Skeletal muscle tissue (tissue), 4 donors: Measurements from ENCODE around the gene C22orf23. TPM values are rescaled to one million over a fixed set of nuclear protein-coding genes. Genes with fewer than 3 reads are reported as not detected.
A peak's percentile ranks its signal among the peaks of the same experiment; 100 is the strongest.
"Not testable (repeated sequence)": the region's sequence is repeated elsewhere in the genome, so short reads cannot be mapped to it uniquely, and the experiment has no call there.

Experiments used
- H3K27ac ChIP-seq: one replicate; pipeline ENCODE4 v1.7.0; 2013; ENCODE audit warnings: mild to moderate bottlenecking, low read depth, low read length, inconsistent platforms
- H3K27me3 ChIP-seq, 3 donors: one replicate each; pipeline ENCODE4 v1.7.0; 2013; ENCODE audit warnings: low read length in 3 of 3; ENCODE audit not compliant: control insufficient read depth in 3 of 3, insufficient read depth in 3 of 3
- H3K36me3 ChIP-seq, 3 donors: one replicate each; pipeline ENCODE4 v1.7.0; 2013; ENCODE audit warnings: low read length in 3 of 3; ENCODE audit not compliant: control insufficient read depth in 3 of 3, insufficient read depth in 3 of 3
- H3K4me1 ChIP-seq, 3 donors: one replicate each; pipeline ENCODE4 v1.7.0; 2013; ENCODE audit warnings: low read length in 3 of 3, mild to moderate bottlenecking in 3 of 3; ENCODE audit not compliant: control insufficient read depth in 3 of 3, insufficient read depth in 3 of 3
- H3K4me3 ChIP-seq, 3 donors: one replicate each; pipeline ENCODE4 v1.7.0; 2013; ENCODE audit warnings: low read length in 3 of 3
- H3K9ac ChIP-seq, 3 donors: one replicate each; pipeline ENCODE4 v1.7.0; 2013; ENCODE audit warnings: low read length in 3 of 3, mild to moderate bottlenecking in 3 of 3, moderate library complexity in 2 of 3, low read depth in 1 of 3
- H3K9me3 ChIP-seq, 3 donors: one replicate each; pipeline ENCODE4 v1.7.0; 2013; ENCODE audit warnings: low read length in 3 of 3; ENCODE audit not compliant: control insufficient read depth in 3 of 3
- total RNA-seq: library from RNA; depleted of rRNA; stranded (reverse); fragments of >200 nt; gene quantifications from one replicate; pipeline ENCODE4 v1.2.3, GENCODE V29; 2014
- donor health status: Osteomylitis.

C22orf23 gene
- total RNA-seq, 1 donor from 2014 or later = 0.52 TPM

- Histone ChIP-seq H3K9ac (peak overlapping the region in 2 of 3 donors; percentile 33 to 45), H3K27me3 (peaks cover 0 to 5% (median 0%) of the 10 kb centered on the region in 3 donors), H3K4me3 (no peak overlapping the region), H3K36me3 (peaks cover 40 to 42% (median 42%) of the 10 kb centered on the region in 3 donors), H3K4me1 (peaks cover 25 to 29% (median 29%) of the 10 kb centered on the region in 3 donors), H3K27ac (no peak overlapping the region), H3K9me3 (no peaks in the 10 kb centered on the region)
Measured at GRCh38 chr22:37957232-37957631, 3.8 kb upstream of the C22orf23 start.

- not testable (repeated sequence) for H3K27ac ChIP-seq, H3K27me3 ChIP-seq, H3K4me3 ChIP-seq, H3K9me3 ChIP-seq, H3K9ac ChIP-seq
- peaks cover 29 to 30% (median 30%) of the 10 kb centered on the region in 3 donors for H3K36me3 ChIP-seq
- peaks cover 25 to 29% (median 29%) of the 10 kb centered on the region in 3 donors for H3K4me1 ChIP-seq
Measured at GRCh38 chr22:37955825-37956397, 2.5 kb upstream of the C22orf23 start.

- Histone ChIP-seq H3K27me3 (peaks cover 0 to 5% (median 0%) of the 10 kb centered on the region in 3 donors), H3K36me3 (peaks cover 24 to 28% (median 25%) of the 10 kb centered on the region in 3 donors), H3K9me3 (no peaks in the 10 kb centered on the region), H3K27ac (no peak overlapping the region), H3K4me1 (peaks cover 25 to 29% (median 29%) of the 10 kb centered on the region in 3 donors), H3K9ac (peak overlapping the region in 2 of 3 donors; percentile 13 to 96), H3K4me3 (peak overlapping the region; percentile 25 to 100 (median 98))
Measured at GRCh38 chr22:37954686-37955085, 1.3 kb upstream of the C22orf23 start.

GRCh38 chr22:37953062-37953436, 352 bp downstream of the C22orf23 start:
- Histone ChIP-seq H3K4me1 (peaks cover 25 to 29% (median 29%) of the 10 kb centered on the region in 3 donors), H3K9me3 (no peaks in the 10 kb centered on the region), H3K36me3 (peaks cover 12 to 15% (median 14%) of the 10 kb centered on the region in 3 donors), H3K27ac (peak overlapping the region; percentile 74), H3K27me3 (peaks cover 0 to 5% (median 0%) of the 10 kb centered on the region in 3 donors), H3K4me3 (peak overlapping the region; percentile 98 to 100 (median 98)), H3K9ac (peak overlapping the region; percentile 96 to 99 (median 97))

- not testable (repeated sequence) for H3K9me3 ChIP-seq, H3K27ac ChIP-seq, H3K27me3 ChIP-seq
- H3K9ac ChIP-seq = peak overlapping the region; percentile 96 to 99 (median 97)
- peaks cover 9 to 12% (median 10%) of the 10 kb centered on the region in 3 donors for H3K36me3 ChIP-seq
- peaks cover 23 to 29% (median 27%) of the 10 kb centered on the region in 3 donors for H3K4me1 ChIP-seq
- peak overlapping the region; percentile 98 to 100 (median 98) for H3K4me3 ChIP-seq
Measured at GRCh38 chr22:37952629-37953028, 772 bp downstream of the C22orf23 start.

- Histone ChIP-seq H3K4me1 (peaks cover 16 to 23% (median 17%) of the 10 kb centered on the region in 3 donors), H3K9ac (no peak overlapping the region), H3K27me3 (peaks cover 0 to 5% (median 0%) of the 10 kb centered on the region in 3 donors), H3K36me3 (peaks cover 0 to 2% (median 0%) of the 10 kb centered on the region in 3 donors), H3K27ac (no peak overlapping the region), H3K9me3 (no peaks in the 10 kb centered on the region), H3K4me3 (no peak overlapping the region)
Measured at GRCh38 chr22:37951305-37951704, 2.1 kb downstream of the C22orf23 start.

GRCh38 chr22:37947142-37947795, 6.1 kb downstream of the C22orf23 start:
- H3K4me1 ChIP-seq = not testable (repeated sequence)

GRCh38 chr22:37944423-37944822, 9.0 kb downstream of the C22orf23 start:
- not testable (repeated sequence) for H3K9ac ChIP-seq, H3K4me3 ChIP-seq, H3K27ac ChIP-seq, H3K9me3 ChIP-seq, H3K4me1 ChIP-seq, H3K27me3 ChIP-seq
- H3K36me3 ChIP-seq = peaks cover 14 to 23% (median 18%) of the 10 kb centered on the region in 3 donors

More at GRCh38 chr22:37947142-37947795, 6.1 kb downstream of the C22orf23 start:
- H3K9ac ChIP-seq, H3K27me3 ChIP-seq, H3K27ac ChIP-seq, H3K4me3 ChIP-seq, H3K9me3 ChIP-seq, H3K36me3 ChIP-seq: not testable (repeated sequence)

- Histone ChIP-seq H3K9ac (no peak overlapping the region), H3K27me3 (no peaks in the 10 kb centered on the region), H3K4me3 (no peak overlapping the region), H3K36me3 (peaks cover 14 to 27% (median 18%) of the 10 kb centered on the region in 3 donors), H3K4me1 (no peaks in the 10 kb centered on the region), H3K27ac (no peak overlapping the region), H3K9me3 (no peaks in the 10 kb centered on the region)
Measured at GRCh38 chr22:37943825-37944198, 9.6 kb downstream of the C22orf23 start.

GRCh38 chr22:37943136-37943824, 10.1 kb downstream of the C22orf23 start:
- Histone ChIP-seq H3K27me3 (no peaks in the 10 kb centered on the region), H3K9ac (no peak overlapping the region), H3K27ac (no peak overlapping the region), H3K9me3 (no peaks in the 10 kb centered on the region), H3K4me3 (no peak overlapping the region), H3K4me1 (no peaks in the 10 kb centered on the region), H3K36me3 (peaks cover 14 to 27% (median 18%) of the 10 kb centered on the region in 3 donors)
